OCI-LY7 (cell line): ENCODE data around the gene KRTAP19-1.

Source experiments
- EZH2phosphoT487 ChIP-seq: fragments of 200-600 bp; sonication (generic); IDR thresholded peaks from 2 replicates; pipeline ENCODE4 v1.6.1; 2018; ENCODE audit warnings: low read depth, borderline replicate concordance, mild to moderate bottlenecking, mixed run types, antibody characterized with exemption, low read length, moderate library complexity, mixed read lengths
- TF ChIP-seq, protein P1 (sequence below): fragments of 200-600 bp; sonication (generic); conservative IDR thresholded peaks from 2 replicates; pipeline ENCODE4 v1.5.1; 2014; ENCODE audit warnings: mild to moderate bottlenecking, antibody characterized with exemption, low read length, moderate library complexity, mixed read lengths

DNA sequence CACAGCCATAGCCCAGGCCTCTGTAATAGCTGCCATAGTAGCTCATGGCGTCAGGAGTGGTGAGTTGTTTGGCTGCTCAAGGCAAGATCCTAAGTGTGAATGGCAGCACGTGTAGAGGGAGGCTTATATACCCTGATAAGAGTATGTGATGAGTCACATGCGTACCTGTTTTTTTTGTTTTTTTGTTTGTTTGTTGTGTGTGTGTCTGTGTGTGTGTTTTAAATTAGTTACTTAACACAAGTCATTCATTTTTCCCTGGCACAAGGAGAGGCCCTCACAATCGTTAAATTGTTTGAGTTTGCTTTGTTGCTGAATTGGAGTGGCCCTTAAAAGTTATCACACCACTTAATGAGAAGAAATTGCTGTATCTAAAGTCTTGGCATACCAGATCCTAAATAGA, 16.9 kb upstream of the KRTAP19-1 start, which contains the start of gene KRTAP19-4:
- TF ChIP-seq, protein P1, sequence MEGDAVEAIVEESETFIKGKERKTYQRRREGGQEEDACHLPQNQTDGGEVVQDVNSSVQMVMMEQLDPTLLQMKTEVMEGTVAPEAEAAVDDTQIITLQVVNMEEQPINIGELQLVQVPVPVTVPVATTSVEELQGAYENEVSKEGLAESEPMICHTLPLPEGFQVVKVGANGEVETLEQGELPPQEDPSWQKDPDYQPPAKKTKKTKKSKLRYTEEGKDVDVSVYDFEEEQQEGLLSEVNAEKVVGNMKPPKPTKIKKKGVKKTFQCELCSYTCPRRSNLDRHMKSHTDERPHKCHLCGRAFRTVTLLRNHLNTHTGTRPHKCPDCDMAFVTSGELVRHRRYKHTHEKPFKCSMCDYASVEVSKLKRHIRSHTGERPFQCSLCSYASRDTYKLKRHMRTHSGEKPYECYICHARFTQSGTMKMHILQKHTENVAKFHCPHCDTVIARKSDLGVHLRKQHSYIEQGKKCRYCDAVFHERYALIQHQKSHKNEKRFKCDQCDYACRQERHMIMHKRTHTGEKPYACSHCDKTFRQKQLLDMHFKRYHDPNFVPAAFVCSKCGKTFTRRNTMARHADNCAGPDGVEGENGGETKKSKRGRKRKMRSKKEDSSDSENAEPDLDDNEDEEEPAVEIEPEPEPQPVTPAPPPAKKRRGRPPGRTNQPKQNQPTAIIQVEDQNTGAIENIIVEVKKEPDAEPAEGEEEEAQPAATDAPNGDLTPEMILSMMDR, result no peak
- no peak for TF ChIP-seq EZH2phosphoT487
